ENCODE results near the gene TFCP2. TPM values are rescaled to one million over a fixed set of nuclear protein-coding genes. Genes with fewer than 3 reads are reported as not detected.

TFCP2 gene
- total RNA-seq, 1 donor from 2014 or later = 17.2 TPM

- DNase-seq (ENCODE audit: low read depth) = no peak
These were observed 25.0 kb upstream of the TFCP2 start for GRCh38 chr12:51197736-51198567.

- DNase-seq (ENCODE audit: low read depth) = no peak
These were observed 23.6 kb upstream of the TFCP2 start for GRCh38 chr12:51196547-51196946.

- no peak for DNase-seq (ENCODE audit: low read depth)
These were observed 22.9 kb upstream of the TFCP2 start for GRCh38 chr12:51195841-51196240.

- DNase-seq (ENCODE audit: low read depth) = peak; percentile 68
These were observed 19.3 kb upstream of the TFCP2 start for GRCh38 chr12:51192284-51192671.

- no peak for DNase-seq (ENCODE audit: low read depth)
These were observed 18.8 kb upstream of the TFCP2 start for GRCh38 chr12:51191516-51192283.

- peak; percentile 34 for DNase-seq (ENCODE audit: low read depth)
These were observed 17.9 kb upstream of the TFCP2 start for GRCh38 chr12:51190820-51191219.

- DNase-seq (ENCODE audit: low read depth) = peak; percentile 53
These were observed 16.9 kb upstream of the TFCP2 start for GRCh38 chr12:51189790-51190355.

GRCh38 chr12:51188359-51189051, 15.6 kb upstream of the TFCP2 start:
- DNase-seq (ENCODE audit: low read depth) = peak; percentile 90

GRCh38 chr12:51187370-51187987, 14.5 kb upstream of the TFCP2 start:
- DNase-seq (ENCODE audit: low read depth) = peak; percentile 96

- DNase-seq (ENCODE audit: low read depth) = peak; percentile 55
These were observed 13.6 kb upstream of the TFCP2 start for GRCh38 chr12:51186465-51187085.

GRCh38 chr12:51185171-51185717, 12.3 kb upstream of the TFCP2 start:
- DNase-seq (ENCODE audit: low read depth) = peak; percentile 63

GRCh38 chr12:51183816-51184215, 10.9 kb upstream of the TFCP2 start:
- DNase-seq (ENCODE audit: low read depth) = peak; percentile 99

GRCh38 chr12:51183349-51183748, 10.4 kb upstream of the TFCP2 start:
- peak; percentile 43 for DNase-seq (ENCODE audit: low read depth)

- peak; percentile 57 for DNase-seq (ENCODE audit: low read depth)
These were observed 8.6 kb upstream of the TFCP2 start for GRCh38 chr12:51181558-51181957.

GRCh38 chr12:51177897-51178296, 5.0 kb upstream of the TFCP2 start:
- DNase-seq (ENCODE audit: low read depth) = no peak

- DNase-seq (ENCODE audit: low read depth) = no peak
These were observed 1.6 kb upstream of the TFCP2 start for GRCh38 chr12:51174501-51174900.

- no peak for DNase-seq (ENCODE audit: low read depth)
These were observed 936 bp downstream of the TFCP2 start for GRCh38 chr12:51171884-51172514.

GRCh38 chr12:51163795-51164194, 9.1 kb downstream of the TFCP2 start:
- DNase-seq (ENCODE audit: low read depth) = no peak

GRCh38 chr12:51162217-51162616, 10.7 kb downstream of the TFCP2 start:
- no peak for DNase-seq (ENCODE audit: low read depth)

Measured in myocyte (in vitro differentiated cells).